Right renal pelvis (tissue), 4 donors: ENCODE measurements around the gene PDZD2. TPM values are rescaled to one million over a fixed set of nuclear protein-coding genes. Genes with fewer than 3 reads are reported as not detected.
"Not testable (repeated sequence)": the region's sequence is repeated elsewhere in the genome, so short reads cannot be mapped to it uniquely, and the experiment has no call there.

Experiments used
- DNase-seq, 4 donors: peaks; one replicate each; pipeline ENCODE4 v3.0.0-alpha.2; 2013; ENCODE audit warnings: low read depth in 4 of 4, low spot score in 3 of 4, missing footprints in 1 of 4
- polyA plus RNA-seq, 4 donors: library from polyadenylated mRNA; unstranded; fragments of 120-200 nt; gene quantifications; one replicate each; pipeline ENCODE4 v1.2.1, GENCODE V29; 2013; ENCODE audit not compliant: insufficient read length in 4 of 4

PDZD2 gene
- polyA plus RNA-seq, 4 donors = 14.9 to 21.5 (median 19.9) TPM

DNA sequence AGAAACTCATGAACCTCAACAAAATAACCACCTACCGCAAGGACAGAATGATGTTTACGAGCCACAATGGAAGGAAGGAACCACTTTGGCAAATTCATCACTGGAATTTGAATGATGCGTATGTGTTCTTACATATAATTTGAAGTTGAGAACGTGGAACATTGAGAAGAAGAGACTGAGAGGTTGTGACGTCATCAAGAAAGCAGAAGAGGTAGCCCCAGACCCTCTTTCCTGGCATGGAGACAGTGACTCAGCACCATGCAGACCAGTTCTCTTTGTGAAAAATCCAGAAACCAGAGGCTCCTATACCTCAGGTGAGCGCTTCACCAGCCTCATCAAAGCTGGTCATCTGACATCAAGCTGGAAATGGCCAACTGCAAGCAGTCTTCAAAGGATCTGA is 124.5 kb downstream of the PDZD2 start:
- no peak for DNase-seq

DNA sequence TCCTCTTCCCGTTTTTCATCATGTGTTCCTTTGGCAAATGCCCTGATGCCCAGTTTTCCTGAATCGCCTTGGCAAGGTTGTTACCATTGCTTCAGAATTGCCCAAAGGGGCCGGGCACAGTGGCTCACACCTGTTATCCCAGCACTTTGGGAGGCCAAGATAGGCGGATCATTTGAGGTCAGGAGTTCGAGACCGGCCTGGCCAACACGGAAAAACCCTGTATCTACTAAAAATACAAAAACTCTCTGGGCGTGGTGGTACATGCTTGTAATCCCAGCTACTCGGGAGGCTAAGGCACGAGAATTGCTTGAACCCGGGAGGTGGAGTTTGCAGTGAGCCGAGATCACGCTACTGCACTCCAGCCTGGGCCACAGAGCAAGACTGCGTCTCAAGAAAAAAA is 125.8 kb downstream of the PDZD2 start:
- not testable (repeated sequence) for DNase-seq

DNA sequence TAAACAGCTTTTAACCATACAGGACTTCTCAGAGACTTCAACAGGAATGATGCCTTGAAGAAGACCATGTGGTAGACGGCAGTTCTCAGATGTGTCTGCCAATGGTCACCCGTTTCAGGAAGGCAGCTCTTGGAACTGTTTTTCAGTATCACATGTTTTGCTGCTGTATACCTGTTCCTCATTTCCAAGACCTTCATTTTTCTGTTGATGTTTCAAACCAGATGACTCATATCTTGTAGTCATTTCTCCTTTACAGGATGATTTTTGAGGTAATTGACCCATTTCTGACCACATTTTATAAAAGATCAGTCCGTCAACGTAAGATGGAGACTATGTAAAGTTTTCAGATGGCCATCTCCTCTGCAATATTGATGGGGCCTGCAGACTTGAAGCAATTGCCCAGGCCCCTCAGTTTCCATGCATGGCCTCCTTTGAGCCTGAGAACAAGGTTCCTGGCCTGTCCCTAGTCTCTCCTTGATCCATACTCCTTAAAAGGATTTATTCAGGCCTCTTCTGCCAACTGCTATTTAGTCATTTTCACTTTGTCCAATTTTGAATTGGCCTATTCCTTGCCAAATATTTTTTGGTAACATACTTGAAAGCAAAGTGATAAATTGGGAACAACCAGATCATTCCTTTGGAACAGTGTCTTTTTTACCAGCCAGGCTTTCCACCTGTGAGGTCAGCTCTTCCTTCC is 128.6 kb downstream of the PDZD2 start:
- DNase-seq = no peak

DNA sequence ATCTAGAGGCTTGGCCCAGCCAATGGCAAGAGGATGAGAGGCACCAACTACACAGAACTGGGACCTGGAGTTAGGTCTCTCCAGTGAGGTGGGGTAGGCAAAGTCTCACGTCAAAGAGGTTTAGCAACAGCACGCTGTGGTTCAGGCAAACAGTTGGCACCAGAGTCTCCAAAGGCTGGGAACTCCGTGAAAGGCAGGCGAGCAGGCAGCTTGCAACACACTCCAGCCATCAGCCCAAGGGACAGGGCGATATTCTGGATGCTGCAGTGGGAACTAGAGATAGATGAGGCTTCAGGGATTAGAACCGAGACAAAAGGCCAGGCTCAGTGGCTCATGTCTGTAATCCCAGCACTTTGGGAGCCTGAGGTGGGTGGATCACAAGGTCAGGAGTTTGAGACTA is 129.1 kb downstream of the PDZD2 start:
- no peak for DNase-seq

DNA sequence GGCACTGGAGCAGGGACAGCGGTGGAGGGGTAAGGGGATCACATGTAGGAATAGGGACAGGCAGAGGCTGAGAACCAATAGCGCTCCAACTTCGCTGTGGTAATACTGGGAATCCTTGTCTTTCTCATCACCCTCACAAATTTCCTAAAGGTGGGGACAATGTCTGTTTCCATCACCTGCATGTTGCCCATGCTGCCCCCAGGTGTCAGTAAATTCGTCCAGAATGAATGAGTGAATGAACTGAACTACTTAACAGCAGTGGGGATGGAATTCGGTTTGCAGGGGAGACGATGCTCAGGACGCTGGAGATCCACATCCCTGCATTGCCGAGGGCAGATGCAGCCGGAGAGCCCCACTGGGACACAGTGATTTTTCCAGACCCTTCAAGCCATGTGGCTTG is 129.9 kb downstream of the PDZD2 start:
- no peak for DNase-seq

DNA sequence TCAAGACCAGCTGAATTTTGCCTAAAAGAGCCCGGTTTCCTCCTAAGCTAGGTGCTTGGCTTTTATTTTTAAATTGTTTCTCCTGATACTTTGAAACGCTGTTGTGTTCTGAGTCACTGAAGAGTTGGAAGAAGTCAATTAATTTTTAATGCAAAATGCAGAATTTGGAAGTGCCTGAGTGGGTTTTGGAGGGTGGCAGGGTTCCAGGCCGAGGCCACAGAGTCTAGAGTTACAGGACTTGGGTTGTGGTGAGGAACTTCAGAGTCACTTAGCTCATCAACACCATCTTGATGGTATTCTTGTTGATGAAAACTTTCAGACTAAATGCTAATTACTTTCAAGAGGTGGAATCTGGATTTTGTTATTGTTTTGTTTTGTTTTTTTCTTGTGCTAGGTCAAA is 130.6 kb downstream of the PDZD2 start:
- no peak for DNase-seq

DNA sequence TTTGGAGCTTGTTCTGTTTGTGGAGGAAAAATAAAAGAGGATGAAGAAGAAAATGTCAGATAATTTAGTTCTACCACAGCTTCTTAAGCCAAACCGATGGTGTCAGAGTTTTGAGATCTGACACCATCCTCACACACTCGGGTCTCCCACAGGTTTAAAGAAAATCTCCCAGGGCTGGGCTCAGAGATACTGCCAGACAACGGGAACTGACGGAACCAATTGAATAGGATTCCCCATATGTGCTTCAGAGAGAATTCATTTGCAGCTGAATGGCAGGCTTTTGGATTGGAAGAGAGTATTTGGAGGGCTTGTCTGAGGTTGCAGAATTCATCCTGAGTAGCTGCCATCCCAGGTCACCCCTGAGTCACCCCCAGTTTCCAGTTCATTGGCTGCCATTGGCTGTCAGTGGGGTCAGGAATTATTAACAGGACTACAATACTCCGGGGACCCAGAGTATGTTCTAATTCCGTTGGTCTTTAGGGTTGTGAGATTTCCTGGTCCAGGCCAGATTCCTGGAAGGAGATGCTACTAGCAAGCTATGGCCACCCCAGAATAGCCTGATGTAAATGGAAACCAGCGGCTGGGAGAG is 131.3 kb downstream of the PDZD2 start:
- no peak for DNase-seq

DNA sequence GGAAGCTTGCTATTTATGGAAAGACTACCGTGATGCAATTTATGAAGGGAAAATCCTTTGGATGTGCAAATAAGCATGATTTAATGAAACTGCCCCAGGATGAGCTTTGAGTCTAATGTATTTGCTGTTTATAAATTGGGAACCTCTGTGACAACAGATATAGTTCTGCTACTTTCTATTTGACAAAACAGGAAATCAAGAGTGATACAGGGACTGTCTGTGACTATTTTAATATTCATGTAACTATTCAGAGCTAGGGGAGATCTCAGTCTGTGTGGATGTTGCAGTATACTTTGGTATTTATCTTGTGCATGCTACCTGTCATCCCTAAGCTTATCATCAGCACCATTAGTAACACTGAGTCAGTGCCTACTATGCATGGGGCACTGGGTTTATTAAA is 132.1 kb downstream of the PDZD2 start:
- DNase-seq = no peak

DNA sequence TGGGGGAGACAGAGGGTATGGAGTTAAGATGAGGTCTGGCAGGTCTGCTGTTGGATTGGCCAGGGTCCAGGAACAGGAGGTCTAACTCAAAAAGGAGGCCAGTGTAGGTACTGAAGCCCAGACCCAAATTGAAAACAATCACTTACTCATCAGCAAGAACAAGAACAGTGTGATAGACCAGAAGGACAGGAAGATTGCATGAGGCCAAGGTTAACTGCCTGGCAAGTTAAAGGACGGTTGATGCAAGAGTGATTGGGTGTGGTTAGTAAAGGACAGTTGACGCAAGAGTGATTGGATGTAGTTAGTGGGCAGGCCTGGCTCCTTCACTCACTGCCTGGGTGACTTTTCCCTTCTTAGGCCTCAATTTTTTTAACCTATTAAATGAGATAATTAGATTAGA is 132.6 kb downstream of the PDZD2 start:
- DNase-seq = no peak

DNA sequence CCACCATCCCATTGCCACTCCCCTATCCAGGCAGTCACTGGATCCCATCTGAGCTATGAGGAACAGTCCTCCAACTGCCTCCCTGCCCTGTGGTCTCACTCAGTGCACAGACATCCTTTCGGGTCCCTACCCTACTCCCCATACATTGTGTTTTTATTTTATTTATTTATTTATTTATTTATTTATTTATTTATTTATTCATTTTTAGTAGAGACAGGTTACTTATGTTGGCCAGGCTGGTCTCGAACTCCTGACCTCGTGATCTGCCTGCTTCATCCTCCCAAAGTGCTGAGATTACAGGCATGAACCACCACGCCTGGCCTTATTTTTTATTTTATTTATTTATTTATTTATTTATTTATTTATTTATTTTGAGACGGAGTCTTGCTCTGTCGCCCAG is 137.4 kb downstream of the PDZD2 start:
- DNase-seq = not testable (repeated sequence)

DNA sequence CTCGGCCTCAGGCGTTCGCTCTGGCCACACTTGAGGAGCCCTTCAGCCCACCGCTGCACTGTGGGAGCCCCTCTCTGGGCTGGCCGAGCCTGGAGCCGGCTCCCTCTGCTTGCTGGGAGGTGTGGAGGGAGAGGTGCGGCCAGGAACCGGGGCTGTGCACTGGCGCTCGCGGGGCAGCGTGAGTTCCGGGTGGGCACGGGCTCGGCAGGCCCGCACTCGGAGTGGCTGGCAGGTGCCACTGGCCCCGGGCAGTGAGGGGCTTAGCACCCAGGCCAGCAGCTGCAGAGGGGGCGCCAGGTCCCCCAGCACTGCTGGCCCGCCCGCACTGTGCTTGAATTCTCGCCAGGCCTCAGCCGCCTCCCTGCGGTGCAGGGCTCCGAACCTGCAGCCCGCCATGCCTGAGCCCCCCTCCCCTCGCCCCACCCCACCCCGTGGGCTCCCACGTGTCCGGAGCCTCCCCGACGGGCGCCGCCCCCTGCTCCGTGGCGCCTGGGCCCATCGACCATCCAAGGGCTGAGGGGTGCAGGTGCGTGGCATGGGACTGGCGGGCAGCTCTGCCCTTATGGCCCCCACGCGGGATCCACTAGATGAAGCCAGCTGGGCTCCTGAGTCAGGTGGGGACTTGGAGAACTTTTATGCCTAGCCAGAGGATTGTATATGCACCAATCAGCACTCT is 138.2 kb downstream of the PDZD2 start:
- DNase-seq = no peak

DNA sequence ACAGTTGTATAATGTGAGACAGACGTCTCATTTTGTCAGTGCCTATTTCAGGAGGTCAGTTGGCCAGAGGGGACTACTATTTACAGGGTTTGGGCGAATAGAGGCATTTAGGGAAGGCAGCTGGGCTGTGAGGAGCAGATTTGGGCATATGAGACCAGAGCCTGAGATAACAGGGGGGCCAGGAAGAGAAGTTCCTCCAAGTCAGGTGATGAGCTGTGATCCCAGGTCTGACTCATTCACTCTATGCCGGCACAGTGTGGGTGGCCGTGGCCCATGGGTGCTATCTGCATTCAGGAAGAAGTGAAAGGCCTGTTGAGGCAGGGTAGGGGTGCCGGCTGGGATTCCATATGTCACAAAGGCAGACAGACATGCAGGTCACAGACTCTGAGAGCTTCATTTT is 142.8 kb downstream of the PDZD2 start:
- no peak for DNase-seq

DNA sequence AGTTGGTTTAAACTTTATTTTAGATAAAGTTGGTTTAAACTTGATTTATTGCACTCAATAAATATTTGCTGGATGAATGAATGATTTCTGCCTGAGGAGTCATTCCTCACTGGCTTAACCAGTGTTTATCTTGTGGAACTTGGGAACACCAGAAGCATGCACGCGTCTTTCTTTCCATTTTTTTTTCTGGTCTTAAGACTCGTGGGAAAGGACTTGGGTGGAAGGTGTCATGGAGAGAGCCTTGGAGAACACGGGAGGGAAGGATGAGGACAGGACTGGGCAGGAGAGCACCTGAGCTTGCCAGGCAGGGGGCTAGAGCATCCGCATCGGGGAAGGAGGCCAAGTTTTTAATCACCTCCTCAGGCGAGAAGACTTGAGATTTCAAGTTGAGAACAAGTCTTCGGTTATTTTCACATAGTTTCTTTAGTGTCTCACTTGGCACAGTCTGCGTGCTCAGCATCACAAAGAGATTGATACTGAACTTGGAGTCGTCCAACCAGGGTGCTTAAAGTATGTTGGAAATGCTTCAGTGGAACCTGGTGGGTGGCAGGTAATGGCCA is 144.2 kb downstream of the PDZD2 start:
- DNase-seq = no peak

DNA sequence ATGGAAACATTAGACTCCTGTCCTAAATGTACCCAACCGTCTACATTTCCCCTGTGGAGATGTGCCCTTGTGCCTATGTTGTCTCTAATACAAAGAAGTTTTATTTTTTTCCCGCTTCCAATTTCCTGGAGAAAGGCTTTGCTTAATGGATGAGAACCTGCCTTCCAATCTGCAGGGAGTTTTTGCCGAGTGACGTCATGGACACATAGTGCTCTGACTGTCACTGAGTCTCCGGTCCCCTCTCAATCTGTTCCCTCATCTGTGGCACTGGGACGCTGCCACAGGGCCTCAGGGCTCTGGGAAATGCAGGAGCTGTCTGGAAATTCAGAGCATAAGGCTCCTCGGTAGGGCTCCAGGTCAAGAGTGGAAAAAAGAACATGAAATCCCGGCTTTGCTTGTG is 144.8 kb downstream of the PDZD2 start:
- DNase-seq = no peak

DNA sequence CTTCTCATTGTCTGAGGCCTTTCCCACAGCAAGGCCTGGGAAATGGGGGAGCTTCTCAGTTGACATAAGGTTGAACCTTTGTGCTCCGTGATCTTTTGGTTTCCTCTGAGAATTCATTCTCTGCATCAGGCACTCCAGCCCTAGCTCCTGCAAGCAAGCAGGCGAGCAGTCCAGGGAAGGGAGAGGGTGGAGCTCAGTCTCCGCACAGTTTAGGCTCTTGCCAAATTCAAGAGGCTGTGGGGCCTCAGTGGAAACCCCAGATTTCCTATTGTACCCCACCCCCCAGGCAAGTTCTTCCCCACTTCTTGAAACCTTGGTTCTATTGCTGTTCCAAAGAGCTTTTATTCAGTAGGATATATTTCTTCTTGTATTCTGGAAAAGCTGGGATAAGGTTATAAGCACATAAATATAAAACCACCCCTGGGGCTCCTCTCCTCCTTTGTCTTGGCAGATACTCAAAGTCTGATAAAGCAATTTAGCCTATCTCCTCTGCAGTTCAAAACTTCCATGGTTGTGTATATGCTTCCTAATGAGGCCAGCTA is 147.2 kb downstream of the PDZD2 start:
- DNase-seq = no peak

DNA sequence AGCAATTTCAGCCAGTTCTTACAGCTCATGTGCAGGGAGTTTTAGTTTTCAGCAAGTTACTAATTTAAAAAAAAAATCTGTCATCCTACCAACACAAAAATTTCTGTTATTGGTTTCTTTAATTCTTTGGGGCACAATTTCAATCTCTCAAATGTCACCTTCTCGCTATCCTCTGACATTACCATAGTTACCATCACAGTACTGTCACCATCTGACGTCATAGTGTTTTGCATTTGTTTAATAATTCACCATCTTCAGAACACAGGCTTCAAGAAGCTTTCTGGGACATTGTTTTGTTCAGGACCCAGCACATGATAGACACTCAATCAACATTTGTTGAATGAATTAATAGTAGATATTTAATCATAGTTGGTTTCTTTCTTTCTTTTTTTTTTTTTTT is 155.1 kb downstream of the PDZD2 start:
- DNase-seq = no peak

DNA sequence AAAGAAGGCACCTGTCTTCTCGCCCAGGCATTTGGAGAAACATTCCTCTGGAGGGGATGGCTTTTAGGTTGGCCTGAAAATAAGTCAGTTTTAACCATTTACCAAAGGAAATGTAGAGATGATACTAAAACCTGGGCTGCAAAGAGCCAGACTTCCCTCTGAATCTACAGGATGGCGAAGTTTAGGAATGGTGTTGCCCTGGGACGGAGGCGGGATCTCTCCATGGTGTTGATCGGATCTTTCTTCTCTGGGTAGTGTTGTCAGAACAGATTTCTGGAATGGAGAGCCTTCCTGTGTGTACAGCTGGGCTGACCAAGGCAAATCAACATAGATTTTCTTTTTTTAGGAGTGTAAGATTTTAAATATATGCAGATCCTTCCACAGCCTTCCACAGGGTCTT is 159.2 kb downstream of the PDZD2 start:
- DNase-seq = no peak

DNA sequence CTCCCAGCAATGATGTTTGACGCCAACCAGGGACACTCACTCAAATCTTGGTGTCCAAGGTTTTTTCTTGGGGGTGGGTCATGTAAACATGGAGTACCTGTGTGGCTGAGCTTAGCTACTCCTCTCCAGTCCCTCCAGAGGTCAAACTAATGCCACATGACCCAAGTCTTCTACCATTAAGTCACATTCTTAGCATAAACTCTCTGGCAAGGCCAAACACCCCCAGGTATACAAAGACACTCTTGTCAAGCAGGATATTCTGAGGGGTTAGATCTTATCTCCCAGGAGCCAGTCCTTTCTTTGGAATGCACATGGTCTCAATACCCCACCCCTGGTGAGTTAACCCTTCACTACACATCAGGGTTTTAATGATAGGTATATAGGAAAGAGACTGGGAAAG is 161.4 kb downstream of the PDZD2 start:
- DNase-seq = no peak

DNA sequence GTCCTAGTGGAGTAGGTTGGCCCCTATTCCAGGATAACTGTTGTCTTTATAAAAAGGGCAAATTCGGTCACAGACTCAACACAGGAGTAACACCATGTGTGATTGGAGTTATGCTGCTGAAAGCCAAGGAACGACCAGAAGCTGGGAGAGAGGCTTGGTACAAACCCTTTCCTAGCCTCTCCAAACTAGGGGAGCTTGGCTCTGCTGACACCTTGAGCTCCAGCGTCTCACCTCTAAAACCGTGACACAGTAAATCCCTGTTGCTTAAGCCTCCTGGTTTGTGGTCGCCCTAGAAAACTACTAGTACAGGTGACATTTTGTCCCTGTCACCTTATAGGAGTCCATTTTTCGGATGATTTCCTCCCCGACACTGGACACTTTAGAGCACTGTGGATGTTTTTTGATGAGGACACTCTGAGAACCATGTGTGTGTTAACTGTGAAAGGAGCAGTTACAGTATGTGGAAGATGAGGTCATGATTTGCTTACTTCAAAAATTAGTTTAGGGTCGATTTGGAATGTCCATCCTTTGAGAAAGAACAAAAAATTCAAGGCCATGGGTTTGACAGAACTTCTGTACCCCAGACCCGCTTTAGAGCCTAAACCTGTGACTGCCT is 167.0 kb downstream of the PDZD2 start:
- DNase-seq = no peak

DNA sequence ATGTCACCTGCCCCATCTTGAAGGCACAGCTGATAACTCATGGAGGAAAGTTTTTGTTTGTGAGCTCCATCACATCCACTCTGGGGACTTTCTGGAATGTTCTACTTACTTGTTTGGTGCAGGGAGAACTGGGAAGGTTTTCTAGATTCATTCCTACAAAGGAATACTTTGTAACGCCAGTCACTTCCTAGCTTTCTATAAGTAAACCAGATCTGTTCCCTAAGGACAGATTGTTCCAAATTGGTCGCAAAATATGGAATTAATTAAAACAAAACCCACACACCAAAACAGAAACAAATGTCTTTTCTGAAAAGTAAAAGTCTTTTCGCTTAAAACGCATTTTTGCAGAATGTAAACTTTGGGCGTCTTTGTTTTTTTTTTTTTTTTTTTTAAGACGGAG is 167.6 kb downstream of the PDZD2 start:
- DNase-seq = no peak
